Mesothelial cell of epicardium (in vitro differentiated cells): ENCODE measurements around the gene KIAA1755. TPM values are rescaled to one million over a fixed set of nuclear protein-coding genes. Genes with fewer than 3 reads are reported as not detected.

Experiments
- DNase-seq, 2 experiments: peaks; one replicate each; pipeline ENCODE4 v3.0.0; 2021; ENCODE audit warnings: low spot score in 2 of 2; ENCODE audit not compliant: unreplicated experiment in 2 of 2
- H3K27ac Mint-ChIP-seq: 2 replicates; pipeline ENCODE4 v1.8.0; 2021; ENCODE audit warnings: mixed read lengths
- H3K27me3 Mint-ChIP-seq: 2 replicates; pipeline ENCODE4 v1.8.0; 2021; ENCODE audit warnings: low read depth, mixed read lengths
- H3K36me3 Mint-ChIP-seq: 2 replicates; pipeline ENCODE4 v1.8.0; 2021; ENCODE audit warnings: mixed read lengths
- H3K4me1 Mint-ChIP-seq: 2 replicates; pipeline ENCODE4 v1.8.0; 2021; ENCODE audit warnings: mixed read lengths
- H3K4me3 Mint-ChIP-seq: 2 replicates; pipeline ENCODE4 v1.8.0; 2021; ENCODE audit warnings: mild to moderate bottlenecking, moderate library complexity, mixed read lengths
- H3K9me3 Mint-ChIP-seq: 2 replicates; pipeline ENCODE4 v1.8.0; 2021; ENCODE audit warnings: mixed read lengths
- total RNA-seq: library from RNA; stranded (reverse); gene quantifications from 3 replicates; pipeline ENCODE4 v1.2.1, GENCODE V29; 2021
- TF ChIP-seq, protein P1 (sequence below): fragments of 200-600 bp; sonication (generic); IDR thresholded peaks from one replicate; pipeline ENCODE4 v1.5.0; 2021; ENCODE audit warnings: antibody characterized with exemption; ENCODE audit not compliant: unreplicated experiment

Gene KIAA1755
- total RNA-seq, 1 donor from 2014 or later: 4.4 TPM

DNA sequence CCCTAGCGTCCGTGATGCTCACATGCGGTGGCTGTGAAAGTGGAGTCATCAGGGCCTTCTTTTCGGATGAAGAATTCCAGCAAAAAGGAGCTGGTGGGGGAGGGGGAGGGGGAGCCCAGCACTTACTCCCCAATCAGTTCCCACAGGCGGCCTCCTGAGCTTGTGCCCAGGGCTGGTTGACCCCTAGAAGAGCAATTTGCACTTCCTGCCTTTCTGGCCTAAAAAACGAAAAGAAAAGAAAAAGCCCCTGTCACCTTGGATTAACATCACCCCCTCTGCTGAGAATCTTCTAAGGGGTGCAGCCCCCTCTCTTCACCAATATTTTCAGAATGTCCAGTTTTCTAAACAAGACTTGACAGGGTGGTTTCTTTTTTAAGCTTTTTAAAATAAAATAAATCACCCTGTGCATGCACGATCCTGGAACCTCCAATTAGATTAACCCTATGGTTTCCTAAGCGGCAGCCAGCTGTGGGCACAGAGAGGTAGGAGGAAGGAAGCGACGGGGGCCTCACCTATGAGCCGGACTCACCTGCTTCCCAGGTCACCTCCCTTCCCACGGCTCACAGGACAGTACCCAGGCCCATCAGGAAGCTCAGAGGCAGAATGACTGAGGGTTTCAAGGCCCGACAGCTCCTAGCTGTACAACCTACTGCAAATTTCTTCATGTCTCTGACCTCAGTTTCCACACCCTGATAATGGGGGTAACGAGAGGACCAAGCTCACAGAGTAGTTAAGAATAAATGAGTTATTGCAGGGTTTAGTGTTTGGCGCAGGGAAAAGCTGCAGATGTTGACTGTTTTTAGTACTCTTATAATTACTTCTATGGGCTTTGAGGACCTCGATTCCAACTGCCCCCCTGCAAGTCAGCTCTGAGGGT is 85.0 kb downstream of the KIAA1755 start:
- Mint-ChIP-seq H3K9me3 (peaks cover 5% of the 10 kb centered on the region), H3K4me3 (no peak overlapping the region), H3K27me3 (no peaks in the 10 kb centered on the region), H3K27ac (no peak overlapping the region), H3K36me3 (no peaks in the 10 kb centered on the region), H3K4me1 (peaks cover 41% of the 10 kb centered on the region)
- no peak for DNase-seq
- TF ChIP-seq, protein P1, sequence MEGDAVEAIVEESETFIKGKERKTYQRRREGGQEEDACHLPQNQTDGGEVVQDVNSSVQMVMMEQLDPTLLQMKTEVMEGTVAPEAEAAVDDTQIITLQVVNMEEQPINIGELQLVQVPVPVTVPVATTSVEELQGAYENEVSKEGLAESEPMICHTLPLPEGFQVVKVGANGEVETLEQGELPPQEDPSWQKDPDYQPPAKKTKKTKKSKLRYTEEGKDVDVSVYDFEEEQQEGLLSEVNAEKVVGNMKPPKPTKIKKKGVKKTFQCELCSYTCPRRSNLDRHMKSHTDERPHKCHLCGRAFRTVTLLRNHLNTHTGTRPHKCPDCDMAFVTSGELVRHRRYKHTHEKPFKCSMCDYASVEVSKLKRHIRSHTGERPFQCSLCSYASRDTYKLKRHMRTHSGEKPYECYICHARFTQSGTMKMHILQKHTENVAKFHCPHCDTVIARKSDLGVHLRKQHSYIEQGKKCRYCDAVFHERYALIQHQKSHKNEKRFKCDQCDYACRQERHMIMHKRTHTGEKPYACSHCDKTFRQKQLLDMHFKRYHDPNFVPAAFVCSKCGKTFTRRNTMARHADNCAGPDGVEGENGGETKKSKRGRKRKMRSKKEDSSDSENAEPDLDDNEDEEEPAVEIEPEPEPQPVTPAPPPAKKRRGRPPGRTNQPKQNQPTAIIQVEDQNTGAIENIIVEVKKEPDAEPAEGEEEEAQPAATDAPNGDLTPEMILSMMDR: no peak

DNA sequence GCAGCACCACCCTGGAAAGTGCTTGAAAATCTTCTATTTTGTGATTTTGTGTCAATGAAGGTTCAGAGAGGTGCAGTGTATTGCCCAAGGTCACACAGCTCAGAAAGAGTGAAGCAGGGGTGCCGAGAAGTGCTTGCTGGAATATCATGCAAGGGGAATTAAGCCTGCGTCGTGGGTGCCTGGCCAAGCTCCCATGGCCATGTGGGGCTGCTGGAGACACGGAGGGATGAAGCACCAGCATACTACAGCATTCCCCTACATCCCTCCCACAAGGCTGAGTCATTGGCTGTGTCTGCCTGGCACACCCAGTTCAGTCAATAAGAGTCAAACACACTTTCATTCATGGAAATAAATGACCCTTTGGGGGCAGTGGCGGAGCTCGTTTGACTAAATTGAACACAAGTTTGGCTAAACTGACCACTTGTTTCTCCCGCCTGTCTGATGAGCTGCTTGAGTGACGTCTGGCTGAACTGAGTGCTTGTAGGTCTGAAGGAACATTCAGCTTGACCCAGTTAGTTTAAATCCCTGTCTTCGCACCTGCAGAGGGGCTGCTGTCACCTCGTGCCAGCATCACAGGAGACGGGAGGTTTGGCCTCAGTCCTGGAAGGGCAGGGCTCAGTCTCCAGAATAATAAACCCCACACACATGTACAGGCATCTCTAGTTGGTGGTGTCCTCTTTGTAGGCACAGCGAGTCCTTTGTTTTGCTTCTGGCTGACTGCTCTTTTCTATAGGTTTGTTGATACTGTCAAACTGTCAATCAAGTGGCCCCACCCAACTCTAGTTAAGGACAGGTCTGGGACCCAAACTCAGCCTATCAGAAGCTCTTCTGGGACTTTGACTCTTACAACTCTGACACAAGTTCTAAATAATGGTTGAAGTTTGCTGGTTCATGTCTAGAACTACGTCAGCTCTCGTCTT is 87.0 kb downstream of the KIAA1755 start:
- Mint-ChIP-seq H3K9me3 (no peaks in the 10 kb centered on the region), H3K36me3 (no peaks in the 10 kb centered on the region), H3K27ac (no peak overlapping the region), H3K4me1 (peaks cover 37% of the 10 kb centered on the region), H3K4me3 (no peak overlapping the region), H3K27me3 (no peaks in the 10 kb centered on the region)
- TF ChIP-seq, protein P1: no peak
- no peak for DNase-seq

GRCh38 chr20:38172408-38172807 is 88.1 kb downstream of the KIAA1755 start:
- TF ChIP-seq, protein P1: no peak
- Mint-ChIP-seq H3K4me3 (no peak overlapping the region), H3K27me3 (no peaks in the 10 kb centered on the region), H3K4me1 (peaks cover 40% of the 10 kb centered on the region), H3K36me3 (no peaks in the 10 kb centered on the region), H3K9me3 (no peaks in the 10 kb centered on the region), H3K27ac (peak overlapping the region; percentile 13)
- no peak for DNase-seq

DNA sequence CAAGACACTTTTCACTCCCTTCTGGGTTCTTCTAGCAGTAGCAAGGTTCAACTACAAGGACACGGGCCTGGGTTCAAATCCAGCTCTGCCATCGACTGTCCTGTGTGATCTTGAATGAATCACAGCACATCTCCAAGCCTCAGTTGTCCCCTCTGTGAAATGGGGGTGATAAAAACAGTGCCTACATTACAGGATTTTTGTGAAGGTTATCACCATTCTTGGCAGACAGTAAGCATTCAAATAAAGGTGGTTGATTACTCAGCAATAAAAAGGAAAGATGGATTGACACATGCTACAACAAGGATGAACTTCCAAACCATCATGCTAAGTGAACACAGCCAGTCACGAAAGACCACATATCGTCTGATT is 88.9 kb downstream of the KIAA1755 start:
- H3K27ac Mint-ChIP-seq: no peak overlapping the region
- H3K36me3 Mint-ChIP-seq: no peaks in the 10 kb centered on the region
- TF ChIP-seq, protein P1: no peak
- H3K9me3 Mint-ChIP-seq: no peaks in the 10 kb centered on the region
- H3K27me3 Mint-ChIP-seq: no peaks in the 10 kb centered on the region
- DNase-seq: no peak
- peaks cover 43% of the 10 kb centered on the region for H3K4me1 Mint-ChIP-seq
- H3K4me3 Mint-ChIP-seq: no peak overlapping the region

GRCh38 chr20:38170826-38171674 is 89.5 kb downstream of the KIAA1755 start:
- H3K4me3 Mint-ChIP-seq: no peak overlapping the region
- peak overlapping the region; percentile 89 for H3K27ac Mint-ChIP-seq
- no peaks in the 10 kb centered on the region for H3K9me3 Mint-ChIP-seq
- DNase-seq: no peak
- no peaks in the 10 kb centered on the region for H3K27me3 Mint-ChIP-seq
- H3K4me1 Mint-ChIP-seq: peaks cover 49% of the 10 kb centered on the region
- TF ChIP-seq, protein P1: no peak
- no peaks in the 10 kb centered on the region for H3K36me3 Mint-ChIP-seq
